Measurements from ENCODE around the gene FGF7. TPM values are rescaled to one million over a fixed set of nuclear protein-coding genes. Genes with fewer than 3 reads are reported as not detected.
"Not testable (repeated sequence)": the region's sequence is repeated elsewhere in the genome, so short reads cannot be mapped to it uniquely, and the experiment has no call there.

The FGF7 gene
- total RNA-seq, 1 donor from 2014 or later, result not detected

GRCh38 chr15:49464522-49464921 lies 41.5 kb downstream of the FGF7 start:
- Mint-ChIP-seq H3K4me1 (ENCODE audit: low read depth) (peaks cover 23% of the 10 kb centered on the region), H3K27me3 (no peaks in the 10 kb centered on the region), H3K36me3 (ENCODE audit: insufficient read depth) (no peaks in the 10 kb centered on the region), H3K9me3 (ENCODE audit: low read depth) (no peaks in the 10 kb centered on the region), H3K27ac (no peak overlapping the region), H3K4me3 (ENCODE audit: low read depth) (no peak overlapping the region)
- TF ChIP-seq CTCF (IDR thresholded peaks at IDR 0.05; ENCODE audit: unreplicated experiment), result no peak
- DNase-seq (ENCODE audit: low spot score, unreplicated experiment), result no peak

- H3K36me3 Mint-ChIP-seq (ENCODE audit: insufficient read depth), result no peaks in the 10 kb centered on the region
- no peak overlapping the region for H3K4me3 Mint-ChIP-seq (ENCODE audit: low read depth)
- H3K9me3 Mint-ChIP-seq (ENCODE audit: low read depth), result no peaks in the 10 kb centered on the region
- H3K27ac Mint-ChIP-seq, result no peak overlapping the region
- no peaks in the 10 kb centered on the region for H3K27me3 Mint-ChIP-seq
- H3K4me1 Mint-ChIP-seq (ENCODE audit: low read depth), result peaks cover 23% of the 10 kb centered on the region
- no peak for DNase-seq (ENCODE audit: low spot score, unreplicated experiment)
- TF ChIP-seq CTCF (IDR thresholded peaks at IDR 0.05; ENCODE audit: unreplicated experiment), result no peak
Measured at GRCh38 chr15:49466119-49466518, 43.1 kb downstream of the FGF7 start.

GRCh38 chr15:49467746-49468480 lies 44.9 kb downstream of the FGF7 start:
- Mint-ChIP-seq H3K27ac (peak overlapping the region; percentile 88), H3K4me1 (ENCODE audit: low read depth) (peaks cover 29% of the 10 kb centered on the region), H3K27me3 (no peaks in the 10 kb centered on the region), H3K4me3 (ENCODE audit: low read depth) (no peak overlapping the region), H3K9me3 (ENCODE audit: low read depth) (no peaks in the 10 kb centered on the region), H3K36me3 (ENCODE audit: insufficient read depth) (no peaks in the 10 kb centered on the region)
- no peak for TF ChIP-seq CTCF (IDR thresholded peaks at IDR 0.05; ENCODE audit: unreplicated experiment)
- DNase-seq (ENCODE audit: low spot score, unreplicated experiment), result no peak

GRCh38 chr15:49468481-49468839 lies 45.4 kb downstream of the FGF7 start:
- Mint-ChIP-seq H3K4me3 (ENCODE audit: low read depth) (no peak overlapping the region), H3K27me3 (no peaks in the 10 kb centered on the region), H3K27ac (peak overlapping the region; percentile 88), H3K36me3 (ENCODE audit: insufficient read depth) (no peaks in the 10 kb centered on the region), H3K9me3 (ENCODE audit: low read depth) (no peaks in the 10 kb centered on the region), H3K4me1 (ENCODE audit: low read depth) (peaks cover 29% of the 10 kb centered on the region)
- no peak for DNase-seq (ENCODE audit: low spot score, unreplicated experiment)
- no peak for TF ChIP-seq CTCF (IDR thresholded peaks at IDR 0.05; ENCODE audit: unreplicated experiment)

GRCh38 chr15:49471248-49471647 lies 48.2 kb downstream of the FGF7 start:
- not testable (repeated sequence) for H3K9me3 Mint-ChIP-seq (ENCODE audit: low read depth); H3K36me3 Mint-ChIP-seq (ENCODE audit: insufficient read depth); DNase-seq (ENCODE audit: low spot score, unreplicated experiment); H3K4me3 Mint-ChIP-seq (ENCODE audit: low read depth); H3K27ac Mint-ChIP-seq; H3K27me3 Mint-ChIP-seq
- H3K4me1 Mint-ChIP-seq (ENCODE audit: low read depth), result peaks cover 22% of the 10 kb centered on the region
- peak; percentile 42 for TF ChIP-seq CTCF (IDR thresholded peaks at IDR 0.05; ENCODE audit: unreplicated experiment)
